Aorta (tissue), 5 donors: ENCODE data around the gene THAP5. TPM values are rescaled to one million over a fixed set of nuclear protein-coding genes. Genes with fewer than 3 reads are reported as not detected.

Source experiments
- ATAC-seq: fragments of 200-7000 bp; cut with Tn5 transposase; one replicate; pipeline ENCODE4 v1.9.1; 2022; ENCODE audit warnings: moderate library complexity; ENCODE audit not compliant: low FRiP score
- DNase-seq, 2 donors: peaks; one replicate each; pipeline ENCODE4 v3.0.0-alpha.2; 2020
- H3K27ac ChIP-seq, 2 donors: one replicate each; pipeline ENCODE4 v1.5.1; 2013; ENCODE audit warnings: low read length in 2 of 2, mild to moderate bottlenecking in 2 of 2, moderate library complexity in 2 of 2, control low read depth in 1 of 2, inconsistent platforms in 1 of 2, low read depth in 1 of 2
- H3K27me3 ChIP-seq, 2 donors: one replicate each; pipeline ENCODE4 v1.6.1; 2013; ENCODE audit warnings: control low read depth in 1 of 2, low read length in 1 of 2, mild to moderate bottlenecking in 1 of 2, moderate library complexity in 1 of 2; ENCODE audit not compliant: insufficient read depth in 2 of 2, control insufficient read depth in 1 of 2
- H3K36me3 ChIP-seq, 2 donors: one replicate each; pipeline ENCODE4 v1.6.1; 2013; ENCODE audit warnings: control low read depth in 1 of 2, low read length in 1 of 2, mild to moderate bottlenecking in 1 of 2; ENCODE audit not compliant: insufficient read depth in 2 of 2, control insufficient read depth in 1 of 2
- H3K4me1 ChIP-seq, 2 donors: one replicate each; pipeline ENCODE4 v1.6.1; 2013; ENCODE audit warnings: low read length in 2 of 2, control low read depth in 1 of 2, mild to moderate bottlenecking in 1 of 2, moderate library complexity in 1 of 2; ENCODE audit not compliant: insufficient read depth in 2 of 2, control insufficient read depth in 1 of 2
- H3K4me3 ChIP-seq, 2 donors: one replicate each; pipeline ENCODE4 v1.5.1; 2013; ENCODE audit warnings: low read length in 2 of 2, control low read depth in 1 of 2, mild to moderate bottlenecking in 1 of 2
- H3K9me3 ChIP-seq: one replicate; pipeline ENCODE4 v1.6.1; 2013; ENCODE audit warnings: mild to moderate bottlenecking, low read length; ENCODE audit not compliant: control insufficient read depth
- WGBS, 2 donors: extraction: QIAGEN DNeasy Blood & Tissue Kit; methylation state at CpG; one replicate each; pipeline ENCODE4 v1.1.7; 2013; 5-methylcytosine and 5-hydroxymethylcytosine counted together
- intact Hi-C, 2 donors: fragments of 100-400 bp; cut with DNase I; formaldehyde crosslinking; loops; one replicate each; pipeline versions ENCODE4 v1.14.2 to v1.15.0; 2022
- polyA plus RNA-seq, 2 donors: library from polyadenylated mRNA; stranded (reverse); fragments of 200-250 nt; gene quantifications; one replicate each; pipeline ENCODE4 v1.2.3, GENCODE V29; 2013
- total RNA-seq, 2 donors: library from RNA; stranded (reverse); fragmentation: NEBNext Ultra II Directional; extraction: Animal tissue kit (Norgen Biotek cat#: 25700); gene quantifications; one replicate each; pipeline ENCODE4 v1.2.1, GENCODE V29; 2021
- donor health status: healthy with polysubstance abuse.
- donor health status: Bipolar disorder and iron deficiency.
- donor health status: DM: no; HTN: no; CAD: no.
- donor health status: DM: no; HTN: no; CAD: no.
- donor health status: DM: yes; HTN: yes; CAD: no.

Gene THAP5
- total and polyA plus RNA-seq, 4 donors = 13.0 to 27.4 (median 20.2) TPM

DNA sequence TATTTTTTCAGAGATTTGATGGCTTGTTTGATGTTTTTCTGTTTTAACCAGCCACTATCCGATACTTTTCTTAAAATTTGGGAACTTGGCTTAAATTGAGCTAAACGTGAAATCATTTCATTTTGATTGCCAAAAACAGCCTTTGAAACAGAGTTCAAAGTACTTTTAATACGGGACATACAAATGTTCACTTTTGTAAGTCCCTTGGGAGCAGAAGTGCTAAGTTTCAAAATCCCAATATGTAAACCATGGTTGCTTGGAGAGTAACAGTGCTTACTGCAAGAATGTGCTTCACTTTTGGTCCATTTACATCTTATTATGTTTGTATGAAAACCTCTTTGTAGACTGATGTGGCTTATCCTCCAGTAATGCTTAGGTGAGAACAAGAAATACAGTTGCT is 54.5 kb downstream of the THAP5 start:
- WGBS, 2 donors = 16 to 23% methylated on average over 3 of the region's 3 CpGs
- ATAC-seq = no peak

More for the DNA sequence above, 54.5 kb downstream of the THAP5 start:
- H3K9me3 ChIP-seq = no peaks in the 10 kb centered on the region
- no peaks in the 10 kb centered on the region for H3K27me3 ChIP-seq
- intact Hi-C loops = no loop called here
- no peak overlapping the region for H3K4me3 ChIP-seq
- DNase-seq = no peak
- peaks cover 0 to 2% of the 10 kb centered on the region in 2 donors for H3K36me3 ChIP-seq
- no peaks in the 10 kb centered on the region for H3K4me1 ChIP-seq
- no peak overlapping the region for H3K27ac ChIP-seq

Other genes with a start within 250 kb of the THAP5 start
- 1 to 10 TPM in 1 of 2 donors, under 1 TPM in 1; 0.93 to 1.8 TPM for gene NRCAM, start 113.3 kb downstream of the THAP5 start, total RNA-seq
- gene NRCAM, start 113.3 kb downstream of the THAP5 start, polyA plus RNA-seq = under 1 TPM; under 0.01 to 0.59 TPM
- gene PNPLA8, start 43.6 kb downstream of the THAP5 start, total RNA-seq = 10 to 100 TPM; 31.2 to 32.8 TPM
- gene PNPLA8, start 43.6 kb downstream of the THAP5 start, polyA plus RNA-seq = 10 to 100 TPM; 14.4 to 15.1 TPM
- gene DNAJB9, start 168 bp upstream of the THAP5 start, total RNA-seq = 10 to 100 TPM; 24.3 to 28.4 TPM
- gene DNAJB9, start 168 bp upstream of the THAP5 start, polyA plus RNA-seq = 10 to 100 TPM; 19.4 to 21.0 TPM